HepG2 (cell line): ENCODE data around the gene SOX5. TPM values are rescaled to one million over a fixed set of nuclear protein-coding genes. Genes with fewer than 3 reads are reported as not detected.
"Not testable (repeated sequence)": the region's sequence is repeated elsewhere in the genome, so short reads cannot be mapped to it uniquely, and the experiment has no call there.

ENCODE experiments used
- ATAC-seq: fragments of 200-7000 bp; cut with Tn5 transposase; 3 replicates; pipeline ENCODE4 v1.9.1; 2020; ENCODE audit warnings: mild to moderate bottlenecking, moderate library complexity
- BruUV-seq: library from RNA; stranded (reverse); fragments of 400-500 nt; replicated peaks from 2 replicates; lab custom pipeline; 2021; lab: Mats Ljungman, UMichigan
- CTCF ChIA-PET: fragments of 300-600 bp; formaldehyde crosslinking; extraction: SDS; loops from one replicate; lab custom pipeline; 2021; ENCODE audit warnings: low total read pairs, inconsistent platforms, low intra/inter-chr PET ratio; lab: Yijun Ruan, JAX
- POLR2A ChIA-PET: fragments of 350-600 bp; sonication (Branson Sonifier 250); formaldehyde crosslinking; loops from one replicate; lab custom pipeline; 2020; ENCODE audit warnings: antibody characterized with exemption, inconsistent platforms; lab: Yijun Ruan, JAX
- DNase-seq: peaks from one replicate; pipeline ENCODE4 v3.0.0-alpha.2; 2015; ENCODE audit warnings: low spot score
- FAIRE-seq: peaks from 3 replicates; lab custom pipeline; 2011; peaks lifted over from hg19 to GRCh38; lab: Jason Lieb, UNC
- H2AFZ ChIP-seq: one replicate; pipeline ENCODE4 v1.6.1; 2011; ENCODE audit warnings: low read length, inconsistent platforms
- H3K27ac ChIP-seq: fragments of 300-600 bp; 3 replicates; pipeline ENCODE4 v1.8.0; 2011; ENCODE audit warnings: mixed run types, mild to moderate bottlenecking, mixed read lengths, low read length, inconsistent platforms; ENCODE audit not compliant: insufficient read depth; ENCODE audit errors: extremely low read length
- H3K27me3 ChIP-seq, 2 experiments: fragments of 200-600 bp in 1 of 2; 2 replicates in 1 of 2; 3 replicates in 1 of 2; pipeline versions ENCODE4 v1.6.0 to v1.8.0; 2011; ENCODE audit warnings: low read length in 2 of 2, mild to moderate bottlenecking in 2 of 2, moderate library complexity in 2 of 2, inconsistent platforms in 1 of 2; ENCODE audit not compliant: insufficient read depth in 2 of 2, control insufficient read depth in 1 of 2
- H3K36me3 ChIP-seq, 2 experiments: fragments of 200-600 bp in 1 of 2; replicated peaks in 1 of 2; 2 replicates in 1 of 2; 3 replicates in 1 of 2; pipeline versions ENCODE4 v1.5.1 to v1.8.0; 2011; ENCODE audit warnings: low read length in 2 of 2, inconsistent platforms in 1 of 2; ENCODE audit not compliant: insufficient read depth in 2 of 2, control insufficient read depth in 1 of 2
- H3K4me1 ChIP-seq: 2 replicates; pipeline ENCODE4 v1.5.1; 2012; ENCODE audit warnings: low read length, inconsistent platforms; ENCODE audit not compliant: insufficient read depth
- H3K4me2 ChIP-seq: 2 replicates; pipeline ENCODE4 v1.6.0; 2011; ENCODE audit warnings: low read depth, low read length, inconsistent platforms
- H3K4me3 ChIP-seq, 3 experiments: fragments of 200-600 bp in 1 of 3; sonication (generic), shearing (Covaris generic) in 1 of 3; replicated peaks in 1 of 3; 2 replicates each; pipeline ENCODE4 v1.5.1; 2011 to 2016; ENCODE audit warnings: low read length in 3 of 3, inconsistent platforms in 2 of 3, low read depth in 2 of 3, mild to moderate bottlenecking in 2 of 3, control low read depth in 1 of 3, mixed read lengths in 1 of 3; ENCODE audit not compliant: insufficient read depth in 1 of 3
- H3K79me2 ChIP-seq: one replicate; pipeline ENCODE4 v1.6.1; 2011; ENCODE audit warnings: low read length, inconsistent platforms; ENCODE audit not compliant: insufficient read depth
- H3K9ac ChIP-seq: 2 replicates; pipeline ENCODE4 v1.6.0; 2011; ENCODE audit warnings: mild to moderate bottlenecking, low read depth, low read length, inconsistent platforms; ENCODE audit not compliant: insufficient read depth
- H3K9me3 ChIP-seq: 2 replicates; pipeline ENCODE4 v1.5.1; 2012; ENCODE audit warnings: mild to moderate bottlenecking, low read length
- H4K20me1 ChIP-seq: 2 replicates; pipeline ENCODE4 v1.6.0; 2011; ENCODE audit warnings: inconsistent platforms, mild to moderate bottlenecking, low read length, moderate library complexity; ENCODE audit not compliant: insufficient read depth
- ARHGAP35 ChIP-seq: sonication (generic); formaldehyde crosslinking; IDR thresholded peaks from 2 replicates; pipeline ENCODE4 v1.9.0; 2022; ENCODE audit warnings: mild to moderate bottlenecking, inconsistent platforms, moderate library complexity, missing genetic modification reagents, borderline replicate concordance
- ELF3 ChIP-seq: IDR thresholded peaks from 2 replicates; pipeline ENCODE4 v1.6.1; 2016; ENCODE audit warnings: missing genetic modification reagents, missing compliant biosample characterization
- FOSL1 ChIP-seq: sonication (generic); formaldehyde crosslinking; IDR thresholded peaks from 2 replicates; pipeline ENCODE4 v1.9.0; 2021; ENCODE audit warnings: missing genetic modification reagents, borderline replicate concordance
- GLI4 ChIP-seq: sonication (generic); formaldehyde crosslinking; IDR thresholded peaks from 2 replicates; pipeline ENCODE4 v1.5.1; 2020; ENCODE audit warnings: missing genetic modification reagents, mild to moderate bottlenecking, moderate library complexity, borderline replicate concordance
- HMGA1 ChIP-seq: sonication (generic); formaldehyde crosslinking; conservative IDR thresholded peaks from 2 replicates; pipeline ENCODE4 v1.4.0; 2020; ENCODE audit warnings: missing genetic modification reagents
- NFRKB ChIP-seq: fragments of 450-650 bp; IDR thresholded peaks from 2 replicates; pipeline ENCODE4 v1.6.1; 2017
- NFYC ChIP-seq: IDR thresholded peaks from 2 replicates; pipeline ENCODE4 v1.6.1; 2016; ENCODE audit warnings: missing genetic modification reagents, missing compliant biosample characterization
- ZNF232 ChIP-seq: sonication (generic); formaldehyde crosslinking; IDR thresholded peaks from 2 replicates; pipeline ENCODE4 v1.4.0; 2020; ENCODE audit warnings: missing genetic modification reagents, borderline replicate concordance
- ZNF552 ChIP-seq: sonication (generic); formaldehyde crosslinking; IDR thresholded peaks from 2 replicates; pipeline ENCODE4 v1.9.0; 2022; ENCODE audit warnings: missing genetic modification reagents, mild to moderate bottlenecking, borderline replicate concordance
- ZNF589 ChIP-seq: sonication (generic); formaldehyde crosslinking; conservative IDR thresholded peaks from 2 replicates; pipeline ENCODE4 v1.8.0; 2022; ENCODE audit warnings: mild to moderate bottlenecking, moderate library complexity, missing genetic modification reagents
- ZNF761 ChIP-seq: sonication (generic); formaldehyde crosslinking; conservative IDR thresholded peaks from 2 replicates; pipeline ENCODE4 v1.4.0; 2020; ENCODE audit warnings: mild to moderate bottlenecking, missing genetic modification reagents
- WGBS: methylation state at CpG from one replicate; pipeline ENCODE4 v1.1.6; 2017; ENCODE audit warnings: low lambda C conversion rate; 5-methylcytosine and 5-hydroxymethylcytosine counted together
- in situ Hi-C: cut with HindIII; loops from 2 replicates; pipeline ENCODE4 v1.10.0; 2017; ENCODE audit warnings: low pct_unique_long_range_greater_than_20kb; ENCODE audit not compliant: extremely low pct_ligation_motif_present
- intact Hi-C: fragments of 100-400 bp; cut with micrococcal nuclease; formaldehyde crosslinking; loops from one replicate; pipeline ENCODE4 v1.10.0; 2022; ENCODE audit not compliant: unreplicated experiment
- polyA plus RNA-seq, 8 experiments: library from polyadenylated mRNA; depleted of rRNA in 3 of 8; stranded (reverse) in 7 of 8; unstranded in 1 of 8; fragments of >200 nt; fragmentation: Illumina TruSeq in 4 of 8; extraction: Trizol in 4 of 8; gene quantifications; 2 replicates each; pipeline versions ENCODE4 v1.2.1 to v1.2.3, GENCODE V29; 2011 to 2016; ENCODE audit warnings: low read depth in 4 of 8, missing spikeins in 1 of 8, mixed read lengths in 1 of 8; ENCODE audit not compliant: insufficient read depth in 1 of 8
- total RNA-seq, 5 experiments: library from RNA; depleted of rRNA; stranded (reverse); fragments of >200 nt; fragmentation: Illumina TruSeq; extraction: Trizol; gene quantifications; 2 replicates each; pipeline ENCODE4 v1.2.3, GENCODE V29; 2016; ENCODE audit warnings: low read depth in 1 of 5
- TF ChIP-seq, protein P1 (sequence below): sonication (generic); formaldehyde crosslinking; IDR thresholded peaks from 2 replicates; pipeline ENCODE4 v1.4.0; 2020; ENCODE audit warnings: missing genetic modification reagents, borderline replicate concordance
- TF ChIP-seq, protein P2 (sequence below): sonication (generic); formaldehyde crosslinking; IDR thresholded peaks from 2 replicates; pipeline ENCODE4 v1.9.0; 2021; ENCODE audit warnings: missing genetic modification reagents, mild to moderate bottlenecking, borderline replicate concordance

SOX5 gene
- total and polyA plus RNA-seq, 2 of the 13 experiments (the other 11 are each of a cell fraction or from before 2014, with no cell fraction given): 18.5 to 76.4 TPM

GRCh38 chr12:23510484-23510883 is 439.0 kb downstream of the SOX5 start:
- H2AFZ ChIP-seq: no peak overlapping the region

DNA sequence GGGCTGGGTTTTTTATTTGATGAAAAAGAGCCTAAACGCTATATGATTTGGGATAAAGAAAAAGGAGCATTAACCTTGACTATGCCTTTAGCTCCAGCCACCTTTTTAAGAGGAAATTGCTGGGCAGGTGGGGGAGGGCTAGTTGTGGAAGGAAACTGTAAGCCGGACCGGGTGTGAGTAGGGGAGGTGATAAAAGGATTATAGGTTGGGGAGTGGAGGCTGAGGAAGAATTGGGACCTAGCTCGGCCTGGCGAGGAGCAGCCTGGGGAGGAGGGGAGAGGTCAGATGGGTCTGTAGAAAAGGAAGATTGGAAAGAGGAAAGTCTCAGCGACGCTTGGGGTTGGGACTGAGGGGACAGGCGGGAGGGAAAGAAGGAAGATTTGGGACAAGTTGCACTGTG is 439.6 kb downstream of the SOX5 start:
- BruUV-seq, H3K9me3 ChIP-seq, in situ Hi-C loops, CTCF ChIA-PET, H4K20me1 ChIP-seq, H3K4me2 ChIP-seq, H2AFZ ChIP-seq, POLR2A ChIA-PET, H3K36me3 ChIP-seq, DNase-seq, H3K4me3 ChIP-seq, H3K79me2 ChIP-seq, H3K27me3 ChIP-seq, FAIRE-seq, intact Hi-C loops, H3K27ac ChIP-seq, ATAC-seq, H3K4me1 ChIP-seq, H3K9ac ChIP-seq: not testable (repeated sequence)
- WGBS: 41% methylated on average over 8 of the region's 8 CpGs

More at GRCh38 chr12:23510484-23510883, 439.0 kb downstream of the SOX5 start:
- H3K36me3 ChIP-seq: no peaks in the 10 kb centered on the region
- ChIA-PET POLR2A (no interaction called here), CTCF (no interaction called here)
- no peaks in the 10 kb centered on the region for H3K9me3 ChIP-seq
- no peaks in the 10 kb centered on the region for H3K79me2 ChIP-seq
- H3K9ac ChIP-seq: no peak overlapping the region
- FAIRE-seq (no peak), ATAC-seq (no peak), DNase-seq (no peak)
- TF ChIP-seq FOSL1 (CRISPR knock-in tag): no peak
- TF ChIP-seq ARHGAP35 (CRISPR knock-in tag): no peak
- TF ChIP-seq, protein P1, sequence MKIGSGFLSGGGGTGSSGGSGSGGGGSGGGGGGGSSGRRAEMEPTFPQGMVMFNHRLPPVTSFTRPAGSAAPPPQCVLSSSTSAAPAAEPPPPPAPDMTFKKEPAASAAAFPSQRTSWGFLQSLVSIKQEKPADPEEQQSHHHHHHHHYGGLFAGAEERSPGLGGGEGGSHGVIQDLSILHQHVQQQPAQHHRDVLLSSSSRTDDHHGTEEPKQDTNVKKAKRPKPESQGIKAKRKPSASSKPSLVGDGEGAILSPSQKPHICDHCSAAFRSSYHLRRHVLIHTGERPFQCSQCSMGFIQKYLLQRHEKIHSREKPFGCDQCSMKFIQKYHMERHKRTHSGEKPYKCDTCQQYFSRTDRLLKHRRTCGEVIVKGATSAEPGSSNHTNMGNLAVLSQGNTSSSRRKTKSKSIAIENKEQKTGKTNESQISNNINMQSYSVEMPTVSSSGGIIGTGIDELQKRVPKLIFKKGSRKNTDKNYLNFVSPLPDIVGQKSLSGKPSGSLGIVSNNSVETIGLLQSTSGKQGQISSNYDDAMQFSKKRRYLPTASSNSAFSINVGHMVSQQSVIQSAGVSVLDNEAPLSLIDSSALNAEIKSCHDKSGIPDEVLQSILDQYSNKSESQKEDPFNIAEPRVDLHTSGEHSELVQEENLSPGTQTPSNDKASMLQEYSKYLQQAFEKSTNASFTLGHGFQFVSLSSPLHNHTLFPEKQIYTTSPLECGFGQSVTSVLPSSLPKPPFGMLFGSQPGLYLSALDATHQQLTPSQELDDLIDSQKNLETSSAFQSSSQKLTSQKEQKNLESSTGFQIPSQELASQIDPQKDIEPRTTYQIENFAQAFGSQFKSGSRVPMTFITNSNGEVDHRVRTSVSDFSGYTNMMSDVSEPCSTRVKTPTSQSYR (CRISPR knock-in tag): no peak
- TF ChIP-seq ZNF589 (CRISPR knock-in tag): no peak
- no peak for TF ChIP-seq ELF3 (CRISPR knock-in tag)
- no peak for TF ChIP-seq ZNF552 (CRISPR knock-in tag)
- no peak for TF ChIP-seq HMGA1
- TF ChIP-seq NFRKB: no peak
- TF ChIP-seq, protein P2, sequence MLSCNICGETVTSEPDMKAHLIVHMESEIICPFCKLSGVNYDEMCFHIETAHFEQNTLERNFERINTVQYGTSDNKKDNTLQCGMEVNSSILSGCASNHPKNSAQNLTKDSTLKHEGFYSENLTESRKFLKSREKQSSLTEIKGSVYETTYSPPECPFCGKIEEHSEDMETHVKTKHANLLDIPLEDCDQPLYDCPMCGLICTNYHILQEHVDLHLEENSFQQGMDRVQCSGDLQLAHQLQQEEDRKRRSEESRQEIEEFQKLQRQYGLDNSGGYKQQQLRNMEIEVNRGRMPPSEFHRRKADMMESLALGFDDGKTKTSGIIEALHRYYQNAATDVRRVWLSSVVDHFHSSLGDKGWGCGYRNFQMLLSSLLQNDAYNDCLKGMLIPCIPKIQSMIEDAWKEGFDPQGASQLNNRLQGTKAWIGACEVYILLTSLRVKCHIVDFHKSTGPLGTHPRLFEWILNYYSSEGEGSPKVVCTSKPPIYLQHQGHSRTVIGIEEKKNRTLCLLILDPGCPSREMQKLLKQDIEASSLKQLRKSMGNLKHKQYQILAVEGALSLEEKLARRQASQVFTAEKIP (CRISPR knock-in tag): no peak
- TF ChIP-seq NFYC (CRISPR knock-in tag): no peak
- TF ChIP-seq ZNF232 (CRISPR knock-in tag): no peak
- TF ChIP-seq ZNF761 (CRISPR knock-in tag): no peak
- no peak for TF ChIP-seq GLI4 (CRISPR knock-in tag)
- BruUV-seq: no TSS peak
- in situ Hi-C loops: no loop called here
- no peak overlapping the region for H3K27ac ChIP-seq
- H3K4me3 ChIP-seq: no peak overlapping the region
- H3K4me1 ChIP-seq: no peaks in the 10 kb centered on the region
- no peaks in the 10 kb centered on the region; a peak in 1 of 5 replicates for H3K27me3 ChIP-seq
- intact Hi-C loops: no loop called here
- no peak overlapping the region for H3K4me2 ChIP-seq
- H4K20me1 ChIP-seq: no peaks in the 10 kb centered on the region
- WGBS: 20% methylated on average over 8 of the region's 8 CpGs
